GM21737 (cell line): ENCODE results near the gene PTAFR.

Source experiments
- ATAC-seq: cut with Tn5 transposase; IDR thresholded peaks from one replicate; pipeline ENCODE4 v1.9.1; 2021; ENCODE audit warnings: mild to moderate bottlenecking, moderate library complexity; ENCODE audit not compliant: unreplicated experiment

The PTAFR gene

DNA sequence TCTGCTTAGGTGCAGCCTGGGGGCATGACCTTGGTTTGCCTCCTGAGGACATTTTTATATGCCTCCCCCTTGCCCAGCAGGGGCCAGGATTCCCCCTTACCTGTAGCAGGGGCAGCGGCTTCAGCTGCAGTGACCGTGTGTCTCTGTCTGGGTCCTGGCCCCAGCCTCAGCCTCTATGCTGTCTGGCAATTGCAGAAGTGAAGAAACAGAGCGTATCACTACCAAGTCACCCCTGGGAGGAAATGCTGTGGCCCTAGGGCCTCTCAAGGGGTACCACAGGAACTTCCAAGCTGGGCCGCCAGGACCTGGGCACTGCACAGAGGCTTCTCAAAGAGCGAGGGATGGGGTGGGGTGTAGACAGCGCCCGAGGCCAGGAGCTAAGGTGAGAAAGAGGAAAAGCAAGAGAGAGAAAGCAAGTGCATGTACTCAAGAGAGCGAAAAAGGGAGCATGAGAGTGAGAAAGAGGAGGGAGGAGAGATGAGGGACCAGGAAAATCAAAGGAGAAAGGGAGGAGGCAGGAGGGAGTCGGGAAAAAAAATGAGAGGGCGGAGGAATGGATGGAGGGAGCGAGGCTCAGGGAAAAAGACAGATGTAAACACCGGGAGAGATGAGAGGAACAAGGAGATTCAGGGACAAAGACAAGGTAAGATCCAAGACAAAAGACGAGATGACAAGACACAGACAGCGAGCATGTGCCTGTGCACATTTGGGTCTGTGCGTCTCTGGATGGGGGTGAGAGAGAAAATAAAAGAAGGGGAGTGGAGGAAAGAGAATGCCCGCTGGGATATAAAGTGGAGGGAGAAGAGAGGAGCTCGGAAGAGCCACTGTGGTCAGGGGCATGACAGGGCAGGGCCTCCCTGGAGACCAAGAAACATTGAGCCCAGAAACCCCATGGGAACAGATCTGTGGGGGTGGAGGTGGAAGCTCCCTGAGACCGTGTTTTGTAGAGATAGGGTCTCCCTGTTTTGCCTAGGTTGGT, at the start of gene PTAFR:
Gene PTAFR, minus strand, starts transcription at position 199 of the 979 bp plus-strand sequence. CDS start 25,669 bp downstream, outside the sequence.
- peak; percentile 36 for ATAC-seq

DNA sequence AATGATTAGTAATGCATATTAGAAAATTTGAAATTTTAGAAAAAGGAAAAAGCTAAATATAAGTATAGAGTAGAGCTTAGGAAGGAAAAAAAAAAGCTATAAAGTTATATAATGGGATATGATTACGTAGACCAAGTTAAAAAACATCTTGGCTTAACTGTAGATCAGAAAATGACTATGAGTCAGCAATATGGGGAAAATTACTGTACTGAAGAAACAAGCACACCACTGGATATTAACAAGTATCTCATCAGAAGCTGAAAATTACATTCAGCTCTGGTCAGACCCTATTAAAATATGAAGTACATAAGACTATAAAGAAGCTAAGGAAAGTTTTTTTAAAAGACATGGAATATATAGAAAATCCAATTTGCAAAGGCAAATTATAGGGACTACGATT, 36.8 kb upstream of the PTAFR start:
- ATAC-seq, result no peak

DNA sequence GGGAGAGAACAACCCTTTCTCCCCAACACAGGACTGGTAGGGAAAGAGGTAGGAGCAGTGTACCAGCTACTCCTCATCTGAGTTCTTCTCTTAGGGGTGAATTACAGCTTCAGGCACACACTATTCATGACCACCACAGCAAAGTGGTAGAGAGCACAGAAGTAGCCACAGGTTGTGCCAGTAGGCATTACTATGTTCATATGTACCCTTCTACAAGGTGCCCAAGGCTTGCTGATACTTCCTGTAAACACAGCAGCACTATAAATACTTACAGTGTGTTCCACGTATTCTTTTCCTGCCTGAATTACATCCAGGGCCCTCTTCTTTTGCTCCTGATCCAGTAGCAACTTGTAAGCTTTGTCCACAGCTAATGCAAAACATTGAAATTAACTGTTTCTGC, 33.2 kb upstream of the PTAFR start:
- ATAC-seq, result no peak

- no peak for ATAC-seq
Measured at GRCh38 chr1:28208818-28209441, 32.4 kb upstream of the PTAFR start.

DNA sequence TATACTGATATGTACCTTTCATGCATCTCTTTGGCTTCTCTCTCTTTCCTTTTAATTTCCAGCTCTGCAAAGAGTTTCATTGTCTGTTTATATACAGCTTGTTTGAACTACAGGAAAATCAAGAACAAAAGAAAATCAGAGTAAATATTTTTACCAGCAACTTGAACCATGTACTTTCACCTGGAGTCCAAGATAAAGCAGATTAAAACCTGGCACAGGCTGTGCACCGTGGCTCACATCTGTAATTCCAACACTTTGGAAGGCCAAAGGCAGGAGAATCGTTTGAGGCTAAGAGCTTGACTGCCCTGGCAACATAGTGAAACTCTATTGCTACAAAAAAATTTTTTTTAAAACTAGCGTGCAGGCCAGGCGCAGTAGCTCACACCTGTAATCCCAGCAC, 28.8 kb upstream of the PTAFR start:
- no peak for ATAC-seq

DNA sequence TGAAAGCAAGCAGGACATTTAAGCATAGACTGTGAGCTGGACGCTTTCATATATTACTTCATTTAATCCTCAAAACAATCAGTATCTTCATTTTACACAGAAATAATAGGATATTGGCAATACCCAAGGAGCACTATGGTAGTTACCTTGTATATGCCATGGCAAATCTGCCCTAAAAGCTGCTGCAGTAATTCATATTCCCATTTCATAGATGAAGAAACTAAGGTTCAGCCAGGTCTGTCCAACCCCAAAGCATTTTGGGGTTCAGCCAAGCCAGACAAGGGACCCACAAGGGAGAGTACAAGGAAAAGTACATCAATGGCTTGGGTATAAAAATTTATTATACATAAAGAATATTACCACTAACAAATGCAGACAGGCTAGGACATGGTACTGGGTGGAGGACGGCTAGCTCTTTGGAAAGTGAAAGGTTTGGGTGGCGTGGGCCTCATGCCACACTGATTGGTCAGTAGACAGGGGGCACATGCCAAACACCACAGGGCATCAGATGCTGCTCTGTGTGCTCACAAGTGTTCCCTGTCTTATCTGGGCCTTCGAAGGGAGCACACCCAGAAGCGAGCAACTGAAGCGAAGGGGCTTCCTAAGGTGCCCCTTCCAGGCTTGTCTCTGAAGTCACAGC, 23.9 kb upstream of the PTAFR start:
- peak; percentile 14 for ATAC-seq

GRCh38 chr1:28199328-28200233, 23.1 kb upstream of the PTAFR start:
- peak; percentile 73 for ATAC-seq

DNA sequence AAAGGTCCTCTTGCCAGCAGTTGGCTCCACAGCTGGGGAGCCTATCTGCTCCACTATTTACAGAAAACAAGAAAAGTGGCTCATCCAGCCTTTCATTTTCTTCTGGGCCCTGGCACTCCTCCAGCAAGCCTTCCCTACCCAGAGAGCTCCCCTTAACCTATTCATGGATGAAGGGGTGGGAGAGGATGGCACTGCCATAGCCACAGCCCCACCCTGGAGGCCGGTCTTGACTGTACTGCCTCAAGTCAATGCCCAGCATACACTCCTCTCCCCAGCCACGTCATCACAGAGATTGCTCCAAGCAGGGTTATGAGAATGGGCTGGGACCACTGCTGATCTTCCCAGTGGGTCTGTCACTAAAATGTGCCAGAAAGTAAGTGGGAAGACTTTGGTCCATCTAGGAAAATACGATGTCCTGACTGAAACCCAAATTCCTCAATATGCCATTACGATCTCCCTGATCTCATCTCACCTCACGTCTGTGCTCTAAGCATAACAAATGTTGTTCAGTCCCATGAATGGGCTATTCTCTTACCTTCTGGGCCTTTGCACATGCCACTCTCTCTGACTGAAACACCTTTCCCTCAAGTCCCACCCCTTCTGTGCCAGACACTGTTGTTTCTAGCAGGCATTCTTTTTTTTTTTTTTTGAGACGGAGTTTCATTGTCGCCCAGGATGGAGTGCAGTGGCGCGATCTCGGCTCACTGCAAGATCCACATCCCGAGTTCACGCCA, 21.4 kb upstream of the PTAFR start:
- ATAC-seq, result no peak

DNA sequence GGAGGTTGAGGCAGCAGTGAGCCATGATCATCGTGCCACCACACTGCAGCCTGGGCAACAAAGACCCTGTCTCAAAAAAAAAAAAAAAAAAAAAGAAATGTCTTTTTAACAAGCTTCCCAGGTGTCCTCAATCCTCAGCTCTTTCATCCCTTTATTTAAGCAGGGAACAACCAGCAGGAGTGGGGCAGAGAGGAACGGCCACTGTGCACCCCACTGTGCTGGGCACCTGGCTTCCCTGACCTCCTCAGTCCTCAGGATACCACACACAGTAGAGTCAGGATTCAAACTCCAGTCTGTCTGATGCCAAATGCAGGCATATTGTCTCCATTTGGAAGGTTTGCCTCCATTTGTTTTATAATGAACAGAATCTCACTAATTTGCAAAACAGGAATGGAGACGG, 19.8 kb upstream of the PTAFR start:
- no peak for ATAC-seq

DNA sequence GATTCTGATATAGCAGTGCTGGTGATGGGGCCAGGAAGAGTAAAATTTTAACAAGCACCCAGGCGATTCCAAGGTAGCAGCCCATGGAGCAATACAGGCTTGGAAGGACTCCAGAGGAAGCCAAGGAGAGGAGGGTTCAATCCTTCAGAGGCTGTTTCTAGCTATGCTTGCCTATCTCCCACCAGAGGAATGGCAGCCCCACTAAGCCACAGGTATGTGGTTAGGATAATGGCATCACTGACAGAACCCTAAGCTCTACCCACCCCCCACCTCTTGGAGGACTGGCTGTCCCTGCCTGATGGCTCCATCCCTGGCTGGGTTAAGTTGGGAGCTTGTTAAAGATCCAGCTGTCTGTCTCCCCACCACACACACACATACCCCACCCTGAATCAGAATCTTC, 19.3 kb upstream of the PTAFR start:
- no peak for ATAC-seq

- ATAC-seq, result no peak
Measured at GRCh38 chr1:28194326-28195035, 18.0 kb upstream of the PTAFR start.

GRCh38 chr1:28193701-28194161, 17.2 kb upstream of the PTAFR start:
- no peak for ATAC-seq

- no peak for ATAC-seq
Measured at GRCh38 chr1:28190996-28191645, 14.6 kb upstream of the PTAFR start.

DNA sequence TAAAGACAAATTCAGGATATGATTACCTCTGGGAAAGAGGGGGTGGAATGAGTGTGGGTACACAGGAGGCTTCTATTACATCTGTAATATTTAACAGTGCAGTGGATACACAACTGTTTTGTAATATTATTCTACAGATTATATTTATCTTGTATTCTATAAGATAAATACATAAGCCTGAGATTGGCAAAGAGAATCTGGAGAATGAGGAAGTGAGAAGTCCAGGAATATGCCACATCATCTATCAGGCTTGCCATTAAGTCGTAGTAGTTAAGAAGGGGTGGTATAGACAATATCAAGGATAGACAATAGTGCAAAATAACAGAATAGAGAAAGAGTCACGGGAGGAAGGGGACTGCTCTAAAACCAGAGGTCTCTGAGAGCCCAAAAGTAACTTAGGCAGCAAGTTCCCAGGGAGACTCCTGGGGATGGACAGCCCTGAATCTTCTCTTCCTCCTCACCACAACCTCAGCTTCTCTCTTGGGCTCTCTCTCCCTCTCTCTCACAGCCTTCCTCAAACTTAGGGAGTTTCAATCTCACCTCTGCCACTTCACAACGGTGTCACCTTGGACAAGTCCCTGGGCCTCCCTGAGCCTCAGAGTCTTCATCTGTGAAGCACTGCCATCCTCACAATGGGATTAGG, 14.0 kb upstream of the PTAFR start:
- no peak for ATAC-seq

DNA sequence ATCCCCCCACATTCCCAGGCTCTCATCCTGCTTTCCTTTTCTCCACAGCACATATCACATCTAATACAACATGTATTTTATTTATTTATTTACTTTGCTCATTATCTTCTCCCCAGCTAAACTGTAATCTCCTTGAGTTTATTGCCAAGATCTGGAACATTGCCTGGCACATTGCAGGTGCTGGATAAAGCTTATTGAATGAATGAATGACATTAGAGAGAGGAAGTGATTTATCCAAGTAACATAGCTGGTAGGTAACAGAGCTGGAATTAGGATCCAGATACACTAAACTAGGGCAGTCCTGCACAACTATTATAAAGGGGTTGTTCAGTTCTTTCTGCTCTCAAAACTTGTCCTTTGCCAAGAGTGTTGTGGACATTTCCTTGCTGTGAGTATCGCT, 8.6 kb upstream of the PTAFR start:
- no peak for ATAC-seq

DNA sequence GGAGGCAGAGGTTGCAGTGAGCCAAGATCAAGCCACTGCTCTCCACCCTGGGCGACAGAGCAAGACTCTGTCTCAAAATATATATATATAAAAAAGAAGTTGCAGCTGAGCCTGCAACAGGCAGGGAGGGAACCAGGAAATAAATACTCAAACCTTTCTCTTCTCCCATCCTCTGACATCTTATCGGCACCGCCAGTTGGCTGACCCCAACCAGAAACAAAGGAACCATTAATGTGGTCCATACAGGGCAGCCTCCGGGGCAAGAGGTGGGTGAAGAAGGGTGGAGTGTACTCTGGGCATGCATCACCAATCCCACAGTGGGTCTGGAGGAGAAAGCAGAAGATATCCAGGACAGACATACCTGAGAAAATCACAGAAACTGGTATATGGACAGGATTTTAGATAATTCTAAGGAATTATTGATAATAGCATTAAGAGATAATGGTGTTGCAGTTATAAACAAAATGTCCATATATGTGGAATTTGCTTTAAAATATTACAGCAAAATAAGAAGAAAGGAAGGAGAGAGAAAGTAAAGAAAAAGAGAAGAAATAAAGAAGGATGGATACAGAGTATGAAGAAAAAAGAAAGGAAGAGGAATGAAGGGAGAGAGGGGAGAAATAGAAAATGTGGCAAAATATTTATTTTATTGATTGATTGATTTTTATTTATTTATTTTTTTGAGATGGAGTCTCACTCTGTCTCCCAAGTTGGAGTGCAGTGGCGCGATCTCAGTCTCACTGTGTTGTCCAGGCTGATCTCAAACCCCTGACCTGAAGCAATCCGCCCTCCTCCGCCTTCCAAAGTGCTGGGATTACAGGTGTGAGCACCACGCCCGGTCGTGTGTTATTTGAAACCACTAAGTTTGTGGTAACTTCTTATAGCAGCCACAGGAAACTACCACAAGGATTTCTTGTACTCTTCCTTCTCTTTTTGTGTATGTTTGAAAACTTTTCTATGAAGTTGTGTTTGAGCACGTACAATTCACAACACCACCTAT, 4.1 kb upstream of the PTAFR start:
- ATAC-seq, result no peak
